Stomach smooth muscle (tissue), 2 donors: ENCODE measurements around the gene CASP5.
"Not testable (repeated sequence)": the region's sequence is repeated elsewhere in the genome, so short reads cannot be mapped to it uniquely, and the experiment has no call there.

Source experiments
- H3K27ac ChIP-seq: one replicate; pipeline ENCODE4 v1.7.0; 2013; ENCODE audit warnings: mild to moderate bottlenecking, low read length, inconsistent platforms
- H3K27me3 ChIP-seq, 2 donors: one replicate each; pipeline ENCODE4 v1.7.0; 2013; ENCODE audit warnings: low read length in 2 of 2; ENCODE audit not compliant: insufficient read depth in 2 of 2, control insufficient read depth in 1 of 2
- H3K36me3 ChIP-seq, 2 donors: one replicate each; pipeline ENCODE4 v1.7.0; 2013; ENCODE audit warnings: low read length in 2 of 2; ENCODE audit not compliant: control insufficient read depth in 2 of 2, insufficient read depth in 2 of 2
- H3K4me1 ChIP-seq: one replicate; pipeline ENCODE4 v1.7.0; 2013; ENCODE audit warnings: low read length; ENCODE audit not compliant: control insufficient read depth, insufficient read depth
- H3K4me3 ChIP-seq, 2 donors: one replicate each; pipeline ENCODE4 v1.7.0; 2013; ENCODE audit warnings: low read length in 2 of 2
- H3K9ac ChIP-seq, 2 donors: one replicate each; pipeline ENCODE4 v1.7.0; 2013; ENCODE audit warnings: low read length in 2 of 2, mild to moderate bottlenecking in 1 of 2
- H3K9me3 ChIP-seq, 2 donors: one replicate each; pipeline ENCODE4 v1.7.0; 2013; ENCODE audit warnings: low read length in 2 of 2; ENCODE audit not compliant: control insufficient read depth in 2 of 2
- donor health status: healthy.
- donor health status: Pancreatic carcinoma.

CASP5 gene

DNA sequence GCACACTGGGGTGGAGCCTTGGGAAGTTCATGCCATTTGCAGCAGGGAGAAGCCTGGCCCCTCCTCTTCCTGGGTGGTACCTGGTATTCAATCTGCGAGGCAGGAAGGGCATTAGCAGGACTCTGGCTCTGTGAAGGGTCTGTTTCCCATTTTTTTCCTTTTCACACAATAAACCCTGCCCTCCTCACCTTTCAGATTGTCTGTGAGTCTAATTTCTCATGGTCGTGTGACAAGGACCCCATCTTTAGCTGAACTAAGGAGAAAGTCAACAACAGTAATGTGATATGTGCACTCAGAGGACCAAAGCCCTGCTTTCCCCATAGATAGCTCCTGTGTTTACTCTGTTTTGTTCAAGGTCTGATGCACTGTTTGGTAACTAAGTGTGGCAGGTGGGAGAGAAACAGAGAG is 28.0 kb downstream of the CASP5 start:
- Histone ChIP-seq H3K36me3 (no peaks in the 10 kb centered on the region), H3K4me1 (no peaks in the 10 kb centered on the region), H3K9ac (no peak overlapping the region), H3K9me3 (no peaks in the 10 kb centered on the region), H3K4me3 (no peak overlapping the region), H3K27me3 (no peaks in the 10 kb centered on the region), H3K27ac (no peak overlapping the region)

DNA sequence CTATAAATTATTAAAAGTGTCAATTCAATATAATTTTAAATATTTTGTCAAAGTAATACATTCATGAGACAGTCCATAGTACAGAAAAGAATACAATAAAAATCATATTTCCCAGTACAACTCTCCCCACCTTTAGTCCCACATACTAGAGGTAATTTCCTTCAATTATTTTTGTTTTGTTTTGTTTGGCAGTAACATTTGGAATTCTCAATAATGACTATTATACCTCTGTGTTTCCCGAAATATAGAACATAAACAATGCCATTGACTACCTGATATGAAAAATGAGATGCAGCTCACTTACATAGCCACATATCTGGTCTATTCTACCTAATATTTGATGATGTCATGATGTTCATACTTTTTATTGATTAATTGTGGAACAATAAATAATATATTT is 30.2 kb downstream of the CASP5 start:
- no peaks in the 10 kb centered on the region for H3K36me3 ChIP-seq
- H3K27ac ChIP-seq = no peak overlapping the region
- no peak overlapping the region for H3K4me3 ChIP-seq
- H3K4me1 ChIP-seq = no peaks in the 10 kb centered on the region
- H3K27me3 ChIP-seq = no peaks in the 10 kb centered on the region
- H3K9me3 ChIP-seq = no peaks in the 10 kb centered on the region
- no peak overlapping the region for H3K9ac ChIP-seq

GRCh38 chr11:104991994-104992393 is 31.0 kb downstream of the CASP5 start:
- Histone ChIP-seq H3K9me3 (peaks cover 0 to under 1% of the 10 kb centered on the region in 2 donors), H3K9ac (no peak overlapping the region), H3K4me3 (no peak overlapping the region), H3K36me3 (no peaks in the 10 kb centered on the region), H3K27ac (no peak overlapping the region), H3K27me3 (no peaks in the 10 kb centered on the region), H3K4me1 (no peaks in the 10 kb centered on the region)

DNA sequence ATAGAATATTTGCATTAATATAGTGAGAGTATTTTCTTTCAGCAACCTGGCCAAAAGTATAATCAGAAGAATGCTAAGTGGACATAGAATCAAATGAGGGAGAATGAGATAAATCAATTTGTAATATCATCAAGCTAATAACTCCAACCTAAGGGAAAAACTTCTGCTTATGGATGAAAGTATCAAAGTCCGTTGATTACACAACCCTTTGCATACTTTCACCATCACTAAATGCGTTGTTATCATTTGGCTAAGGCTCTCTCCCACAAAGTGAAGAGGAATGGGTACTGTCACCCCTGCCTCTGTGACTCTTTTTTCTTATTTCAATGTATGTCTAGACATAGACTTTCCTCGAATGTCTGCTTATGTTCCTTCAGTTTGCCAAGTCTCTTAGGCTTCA is 38.2 kb downstream of the CASP5 start:
- Histone ChIP-seq H3K27ac (no peak overlapping the region), H3K27me3 (no peaks in the 10 kb centered on the region), H3K9ac (no peak overlapping the region), H3K4me1 (no peaks in the 10 kb centered on the region), H3K9me3 (peaks cover 0 to 5% of the 10 kb centered on the region in 2 donors), H3K36me3 (no peaks in the 10 kb centered on the region), H3K4me3 (no peak overlapping the region)

DNA sequence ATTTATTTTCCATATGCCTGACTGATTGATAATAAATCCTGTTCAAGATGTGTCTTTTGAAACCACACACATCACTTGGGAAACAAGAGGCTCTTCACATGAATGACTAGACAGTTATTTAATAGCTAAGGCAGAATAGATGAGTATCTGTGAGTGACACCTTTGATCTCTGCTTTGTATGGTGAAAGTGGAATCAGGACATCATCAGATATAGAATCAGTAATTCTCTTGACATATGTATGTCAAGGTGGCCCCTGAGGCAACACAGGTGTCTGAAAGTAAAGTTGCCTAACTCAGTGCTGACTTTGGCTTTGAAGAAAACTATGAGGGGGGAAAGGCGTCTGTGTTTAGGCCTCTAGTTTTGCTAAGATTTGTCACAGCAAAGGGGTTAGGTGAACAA is 43.1 kb downstream of the CASP5 start:
- Histone ChIP-seq H3K9ac (no peak overlapping the region), H3K4me3 (no peak overlapping the region), H3K36me3 (no peaks in the 10 kb centered on the region), H3K9me3 (no peaks in the 10 kb centered on the region), H3K27ac (no peak overlapping the region), H3K4me1 (no peaks in the 10 kb centered on the region), H3K27me3 (no peaks in the 10 kb centered on the region)

- Histone ChIP-seq H3K4me1 (no peaks in the 10 kb centered on the region), H3K9me3 (no peaks in the 10 kb centered on the region), H3K27me3 (no peaks in the 10 kb centered on the region), H3K27ac (no peak overlapping the region), H3K4me3 (no peak overlapping the region), H3K9ac (no peak overlapping the region), H3K36me3 (no peaks in the 10 kb centered on the region)
These were observed 49.4 kb downstream of the CASP5 start for GRCh38 chr11:104973616-104974015.

- H3K27me3 ChIP-seq, H3K9me3 ChIP-seq, H3K27ac ChIP-seq, H3K4me1 ChIP-seq, H3K4me3 ChIP-seq, H3K36me3 ChIP-seq, H3K9ac ChIP-seq: not testable (repeated sequence)
These were observed 50.0 kb downstream of the CASP5 start for GRCh38 chr11:104972924-104973323.

GRCh38 chr11:104970756-104971155 is 52.2 kb downstream of the CASP5 start:
- Histone ChIP-seq H3K4me1 (no peaks in the 10 kb centered on the region), H3K36me3 (no peaks in the 10 kb centered on the region), H3K27me3 (no peaks in the 10 kb centered on the region), H3K4me3 (no peak overlapping the region), H3K27ac (no peak overlapping the region), H3K9ac (no peak overlapping the region), H3K9me3 (no peaks in the 10 kb centered on the region)

GRCh38 chr11:104968856-104969776 is 53.9 kb downstream of the CASP5 start:
- H3K27me3 ChIP-seq = no peaks in the 10 kb centered on the region
- no peaks in the 10 kb centered on the region for H3K9me3 ChIP-seq
- H3K4me1 ChIP-seq = no peaks in the 10 kb centered on the region
- no peaks in the 10 kb centered on the region for H3K36me3 ChIP-seq
- peak overlapping the region; percentile 59 for H3K27ac ChIP-seq
- H3K9ac ChIP-seq = peak overlapping the region; percentile 66 to 84
- peak overlapping the region; percentile 65 to 80 for H3K4me3 ChIP-seq

- H3K27me3 ChIP-seq = no peaks in the 10 kb centered on the region
- H3K36me3 ChIP-seq = no peaks in the 10 kb centered on the region
- H3K27ac ChIP-seq = peak within 1 kb of the TSS; percentile 59
- peak within 1 kb of the TSS; percentile 65 to 80 for H3K4me3 ChIP-seq
- peak within 1 kb of the TSS; percentile 66 to 84 for H3K9ac ChIP-seq
- H3K4me1 ChIP-seq = no peaks in the 10 kb centered on the region
- no peaks in the 10 kb centered on the region for H3K9me3 ChIP-seq
These were observed 54.6 kb downstream of the CASP5 start, which contains the start of gene CASP4 for GRCh38 chr11:104968355-104968855. CASP4 (minus strand) TSS chr11:104968574; CDS start chr11:104968525, 49 bp downstream.
